Right ventricle myocardium superior (tissue), 1 donor: ENCODE results near the gene ITGB5. TPM values are rescaled to one million over a fixed set of nuclear protein-coding genes. Genes with fewer than 3 reads are reported as not detected.

Experiments used
- ATAC-seq: fragments of 200-7000 bp; cut with Tn5 transposase; one replicate; pipeline ENCODE4 v1.9.1; 2020; ENCODE audit warnings: mild to moderate bottlenecking; ENCODE audit not compliant: poor library complexity
- DNase-seq: peaks from one replicate; pipeline ENCODE4 v3.0.0-alpha.2; 2020
- intact Hi-C: fragments of 100-400 bp; cut with DNase I; formaldehyde crosslinking; loops from one replicate; pipeline ENCODE4 v1.11.2; 2022
- total RNA-seq: library from RNA; stranded (reverse); fragmentation: NEBNext Ultra II Directional; extraction: Animal tissue kit (Norgen Biotek cat#: 25700); gene quantifications from one replicate; pipeline ENCODE4 v1.2.1, GENCODE V29; 2021
- donor health status: DM: no; HTN: yes; CAD: no; lungs with severe emphysema.

The ITGB5 gene
- total RNA-seq, 1 donor from 2014 or later, result 112 TPM

GRCh38 chr3:124878561-124879336 lies 8.4 kb downstream of the ITGB5 start:
- DNase-seq (no peak), ATAC-seq (peak; percentile 75)
- intact Hi-C loops, result no loop called here

GRCh38 chr3:124877674-124878073 lies 9.5 kb downstream of the ITGB5 start:
- ATAC-seq (no peak), DNase-seq (no peak)
- intact Hi-C loops, result no loop called here

GRCh38 chr3:124876401-124876878 lies 10.7 kb downstream of the ITGB5 start:
- intact Hi-C loops, result no loop called here
- peak; percentile 20 for ATAC-seq

GRCh38 chr3:124873226-124873625 lies 13.9 kb downstream of the ITGB5 start:
- ATAC-seq, result no peak

More at GRCh38 chr3:124876401-124876878, 10.7 kb downstream of the ITGB5 start:
- DNase-seq, result no peak

GRCh38 chr3:124867511-124867910 lies 19.7 kb downstream of the ITGB5 start:
- no peak for DNase-seq
- no peak for ATAC-seq
- intact Hi-C loops, result no loop called here

More at GRCh38 chr3:124873226-124873625, 13.9 kb downstream of the ITGB5 start:
- intact Hi-C loops, result no loop called here
- no peak for DNase-seq

GRCh38 chr3:124862006-124862405 lies 25.2 kb downstream of the ITGB5 start:
- ATAC-seq, result no peak
- intact Hi-C loops, result no loop called here
- DNase-seq, result no peak

GRCh38 chr3:124861041-124861440 lies 26.1 kb downstream of the ITGB5 start:
- intact Hi-C loops, result no loop called here
- no peak for DNase-seq
- ATAC-seq, result peak; percentile 10

- DNase-seq (peak; percentile 63), ATAC-seq (peak; percentile 93)
- intact Hi-C loops, result no loop called here
Observed at GRCh38 chr3:124860599-124860998, 26.6 kb downstream of the ITGB5 start.

GRCh38 chr3:124859025-124859424 lies 28.1 kb downstream of the ITGB5 start:
- intact Hi-C loops, result no loop called here
- no peak for ATAC-seq
- DNase-seq, result no peak

- ATAC-seq (no peak), DNase-seq (no peak)
- intact Hi-C loops, result no loop called here
Observed at GRCh38 chr3:124858275-124858674, 28.9 kb downstream of the ITGB5 start.

GRCh38 chr3:124856677-124857076 lies 30.5 kb downstream of the ITGB5 start:
- DNase-seq (no peak), ATAC-seq (no peak)
- intact Hi-C loops, result no loop called here

GRCh38 chr3:124854009-124854408 lies 33.2 kb downstream of the ITGB5 start:
- no peak for DNase-seq
- ATAC-seq, result no peak
- intact Hi-C loops, result no loop called here

GRCh38 chr3:124853446-124853845 lies 33.7 kb downstream of the ITGB5 start:
- no peak for ATAC-seq
- DNase-seq, result no peak
- intact Hi-C loops, result no loop called here

- intact Hi-C loops, result no loop called here
- peak; percentile 21 for ATAC-seq
- DNase-seq, result no peak
Observed at GRCh38 chr3:124851905-124852304, 35.3 kb downstream of the ITGB5 start.

- intact Hi-C loops, result no loop called here
- DNase-seq (no peak), ATAC-seq (peak; percentile 11)
Observed at GRCh38 chr3:124851136-124851535, 36.0 kb downstream of the ITGB5 start.

GRCh38 chr3:124850633-124851032 lies 36.5 kb downstream of the ITGB5 start:
- intact Hi-C loops, result no loop called here

GRCh38 chr3:124850212-124850611 lies 37.0 kb downstream of the ITGB5 start:
- no peak for DNase-seq
- intact Hi-C loops, result no loop called here
- ATAC-seq, result no peak

More at GRCh38 chr3:124850633-124851032, 36.5 kb downstream of the ITGB5 start:
- DNase-seq, result no peak
- ATAC-seq, result peak; percentile 50

GRCh38 chr3:124848300-124848699 lies 38.9 kb downstream of the ITGB5 start:
- ATAC-seq (no peak), DNase-seq (no peak)
- intact Hi-C loops, result no loop called here

- intact Hi-C loops, result no loop called here
- ATAC-seq, result no peak
Observed at GRCh38 chr3:124847863-124848262, 39.3 kb downstream of the ITGB5 start.

GRCh38 chr3:124847051-124847450 lies 40.1 kb downstream of the ITGB5 start:
- intact Hi-C loops, result no loop called here

More at GRCh38 chr3:124847863-124848262, 39.3 kb downstream of the ITGB5 start:
- DNase-seq, result no peak

More at GRCh38 chr3:124847051-124847450, 40.1 kb downstream of the ITGB5 start:
- ATAC-seq (no peak), DNase-seq (no peak)
